ENCODE data around the gene PHKA2.

- TF ChIP-seq CTCF (IDR thresholded peaks at IDR 0.05; ENCODE audit: low read depth, low read length): no peak
- TF ChIP-seq MYC (IDR thresholded peaks at IDR 0.05; ENCODE audit: low read depth, low read length): no peak
- TF ChIP-seq MAX (IDR thresholded peaks at IDR 0.05; ENCODE audit: low read depth, low read length): no peak
- no peak for TF ChIP-seq POLR2A (IDR thresholded peaks at IDR 0.05; ENCODE audit: extremely low read depth, insufficient read length)
Measured at GRCh38 chrX:18877469-18877868, 106.4 kb downstream of the PHKA2 start.

All from NB4 (cell line).